ENCODE results near the gene BRINP3.

BRINP3 gene

DNA sequence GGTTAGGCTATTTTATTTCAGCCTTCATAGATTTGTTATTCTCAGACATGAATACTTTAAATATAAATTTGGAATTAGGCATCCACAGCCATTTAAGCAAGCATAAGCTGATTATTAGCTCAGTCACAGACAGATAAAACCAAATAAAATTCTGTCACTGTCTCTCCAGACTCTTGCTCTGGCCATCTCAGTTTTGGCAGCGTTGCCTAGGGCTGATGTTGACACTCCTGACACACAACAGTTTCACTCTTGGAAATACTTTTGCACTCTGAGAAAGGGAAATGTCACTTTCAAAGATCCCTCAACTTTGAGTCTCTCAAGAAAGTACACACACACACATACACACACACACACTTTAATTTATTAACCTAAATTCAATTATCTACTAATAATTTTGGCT, 372.7 kb downstream of the BRINP3 start (continued):
- no peak for TF ChIP-seq SCRT2 (tag by site-specific recombination; IDR thresholded peaks at IDR 0.05)
- TF ChIP-seq ZNF776 (tag by site-specific recombination; IDR thresholded peaks at IDR 0.05; ENCODE audit: borderline replicate concordance), result no peak
- no peak for TF ChIP-seq ZFP41 (tag by site-specific recombination; IDR thresholded peaks at IDR 0.05; ENCODE audit: borderline replicate concordance)
- TF ChIP-seq, protein P1, sequence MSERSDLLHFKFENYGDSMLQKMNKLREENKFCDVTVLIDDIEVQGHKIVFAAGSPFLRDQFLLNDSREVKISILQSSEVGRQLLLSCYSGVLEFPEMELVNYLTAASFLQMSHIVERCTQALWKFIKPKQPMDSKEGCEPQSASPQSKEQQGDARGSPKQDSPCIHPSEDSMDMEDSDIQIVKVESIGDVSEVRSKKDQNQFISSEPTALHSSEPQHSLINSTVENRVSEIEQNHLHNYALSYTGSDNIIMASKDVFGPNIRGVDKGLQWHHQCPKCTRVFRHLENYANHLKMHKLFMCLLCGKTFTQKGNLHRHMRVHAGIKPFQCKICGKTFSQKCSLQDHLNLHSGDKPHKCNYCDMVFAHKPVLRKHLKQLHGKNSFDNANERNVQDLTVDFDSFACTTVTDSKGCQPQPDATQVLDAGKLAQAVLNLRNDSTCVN (tag by site-specific recombination; optimal IDR thresholded peaks at IDR 0.05), result no peak
- TF ChIP-seq ZFP69B (tag by site-specific recombination; IDR thresholded peaks at IDR 0.05), result no peak
- no peak for TF ChIP-seq HOXD13 (CRISPR knock-in tag; IDR thresholded peaks at IDR 0.05; ENCODE audit: borderline replicate concordance)

DNA sequence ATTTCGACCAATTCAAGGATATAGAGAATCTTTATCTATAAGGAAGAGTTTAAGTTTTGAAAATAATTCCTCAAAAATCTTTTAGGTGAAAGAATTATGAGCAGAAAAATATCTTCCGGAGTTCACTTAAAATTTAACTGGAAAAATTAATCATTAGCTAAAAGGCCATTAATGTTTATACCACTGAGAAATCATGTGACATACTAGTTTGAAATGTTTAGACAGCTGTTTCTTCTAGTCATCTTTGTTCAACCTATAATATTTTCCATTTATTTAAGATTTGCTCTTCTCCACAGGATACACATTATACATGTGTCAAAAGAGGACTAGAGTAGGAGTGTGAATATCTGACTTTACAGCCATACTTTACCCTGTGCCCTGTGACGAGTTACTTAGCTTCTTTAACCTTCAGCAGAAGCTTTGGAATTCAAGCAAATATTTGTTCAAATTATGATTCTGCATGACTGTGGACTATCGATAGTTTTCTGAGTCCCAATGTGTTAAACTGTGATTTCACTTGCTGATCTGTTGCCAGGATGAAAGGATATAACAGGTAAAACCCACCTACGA, 374.8 kb downstream of the BRINP3 start:
- CTCF ChIA-PET, result no interaction called here

DNA sequence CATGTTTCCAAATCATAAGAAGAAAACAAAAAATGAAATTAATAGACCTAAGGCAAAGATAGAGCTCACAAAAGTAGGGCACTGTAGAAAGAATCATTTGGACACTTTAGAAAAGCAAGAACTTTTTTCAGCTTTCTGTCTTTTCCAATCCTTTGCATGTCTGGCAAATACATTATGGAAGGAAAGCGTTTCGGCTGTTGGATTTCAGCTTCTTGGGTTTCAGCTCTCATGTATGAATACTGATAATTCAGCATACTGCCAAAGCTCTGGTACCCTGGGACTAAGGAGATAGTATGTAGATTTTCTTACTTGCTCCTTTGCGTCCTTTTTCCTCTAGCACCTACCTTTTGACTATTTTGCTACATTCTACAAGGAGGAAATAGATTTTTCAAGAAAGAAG, 375.9 kb downstream of the BRINP3 start:
- no peak overlapping the region for H3K27ac ChIP-seq (ENCODE audit: extremely low read depth, low read depth, low read length)
- H3K4me3 ChIP-seq (ENCODE audit: low read depth, low read length), result no peak overlapping the region
- no peaks in the 10 kb centered on the region for H3K4me1 ChIP-seq (ENCODE audit: control insufficient read depth, insufficient read depth, low read length)
- TF ChIP-seq, protein P2, sequence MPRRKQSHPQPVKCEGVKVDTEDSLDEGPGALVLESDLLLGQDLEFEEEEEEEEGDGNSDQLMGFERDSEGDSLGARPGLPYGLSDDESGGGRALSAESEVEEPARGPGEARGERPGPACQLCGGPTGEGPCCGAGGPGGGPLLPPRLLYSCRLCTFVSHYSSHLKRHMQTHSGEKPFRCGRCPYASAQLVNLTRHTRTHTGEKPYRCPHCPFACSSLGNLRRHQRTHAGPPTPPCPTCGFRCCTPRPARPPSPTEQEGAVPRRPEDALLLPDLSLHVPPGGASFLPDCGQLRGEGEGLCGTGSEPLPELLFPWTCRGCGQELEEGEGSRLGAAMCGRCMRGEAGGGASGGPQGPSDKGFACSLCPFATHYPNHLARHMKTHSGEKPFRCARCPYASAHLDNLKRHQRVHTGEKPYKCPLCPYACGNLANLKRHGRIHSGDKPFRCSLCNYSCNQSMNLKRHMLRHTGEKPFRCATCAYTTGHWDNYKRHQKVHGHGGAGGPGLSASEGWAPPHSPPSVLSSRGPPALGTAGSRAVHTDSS (tag by site-specific recombination; IDR thresholded peaks at IDR 0.05), result no peak
- TF ChIP-seq ZNF354C (tag by site-specific recombination; IDR thresholded peaks at IDR 0.05; ENCODE audit: borderline replicate concordance, low read depth), result no peak
- no peak for TF ChIP-seq ZNF350 (tag by site-specific recombination; IDR thresholded peaks at IDR 0.05)
- TF ChIP-seq TRIM28 (IDR thresholded peaks at IDR 0.05; ENCODE audit: borderline replicate concordance, low read length), result no peak
- no peak for TF ChIP-seq PRDM1 (tag by site-specific recombination; IDR thresholded peaks at IDR 0.05)
- no peak for TF ChIP-seq ZNF529 (tag by site-specific recombination; IDR thresholded peaks at IDR 0.05; ENCODE audit: insufficient replicate concordance)
- no peak for TF ChIP-seq ZFP3 (tag by site-specific recombination; IDR thresholded peaks at IDR 0.05; ENCODE audit: low read depth)
- no peak for TF ChIP-seq SETDB1 (IDR thresholded peaks at IDR 0.05; ENCODE audit: insufficient read length, low read length)
- TF ChIP-seq ZNF660 (tag by site-specific recombination; IDR thresholded peaks at IDR 0.05), result no peak
- TF ChIP-seq ZSCAN30 (tag by site-specific recombination; IDR thresholded peaks at IDR 0.05), result no peak
- no peak for TF ChIP-seq ZNF157 (tag by site-specific recombination; IDR thresholded peaks at IDR 0.05)
- TF ChIP-seq, protein P3, sequence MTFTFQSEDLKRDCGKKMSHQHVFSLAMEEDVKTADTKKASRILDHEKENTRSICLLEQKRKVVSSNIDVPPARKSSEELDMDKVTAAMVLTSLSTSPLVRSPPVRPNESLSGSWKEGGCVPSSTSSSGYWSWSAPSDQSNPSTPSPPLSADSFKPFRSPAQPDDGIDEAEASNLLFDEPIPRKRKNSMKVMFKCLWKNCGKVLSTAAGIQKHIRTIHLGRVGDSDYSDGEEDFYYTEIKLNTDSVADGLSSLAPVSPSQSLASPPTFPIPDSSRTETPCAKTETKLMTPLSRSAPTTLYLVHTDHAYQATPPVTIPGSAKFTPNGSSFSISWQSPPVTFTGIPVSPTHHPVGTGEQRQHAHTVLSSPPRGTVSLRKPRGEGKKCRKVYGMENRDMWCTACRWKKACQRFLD (tag by site-specific recombination; IDR thresholded peaks at IDR 0.05), result no peak
- CTCF ChIA-PET, result no interaction called here
- H3K9me3 ChIP-seq (ENCODE audit: control insufficient read depth, insufficient read depth, low read depth, low read length), result no peaks in the 10 kb centered on the region
- POLR2A ChIA-PET, result no interaction called here
- H3K36me3 ChIP-seq (ENCODE audit: control insufficient read depth in 2 of 2, insufficient read depth in 1 of 2, low read length in 2 of 2), result no peaks in the 10 kb centered on the region

More for the DNA sequence above, 374.8 kb downstream of the BRINP3 start:
- POLR2A ChIA-PET, result no interaction called here
- Histone ChIP-seq H3K36me3 (ENCODE audit: control insufficient read depth in 2 of 2, insufficient read depth in 1 of 2, low read length in 2 of 2) (no peaks in the 10 kb centered on the region), H3K27ac (ENCODE audit: extremely low read depth, low read depth, low read length) (no peak overlapping the region), H3K4me3 (ENCODE audit: low read depth, low read length) (no peak overlapping the region), H3K4me1 (ENCODE audit: control insufficient read depth, insufficient read depth, low read length) (no peaks in the 10 kb centered on the region), H3K9me3 (ENCODE audit: control insufficient read depth, insufficient read depth, low read depth, low read length) (no peaks in the 10 kb centered on the region)
- no peak for TF ChIP-seq ZNF76 (tag by site-specific recombination; IDR thresholded peaks at IDR 0.05; ENCODE audit: borderline replicate concordance, low read depth)
- TF ChIP-seq ZNF133 (tag by site-specific recombination; IDR thresholded peaks at IDR 0.05), result no peak
- no peak for TF ChIP-seq ZNF776 (tag by site-specific recombination; IDR thresholded peaks at IDR 0.05; ENCODE audit: borderline replicate concordance)
- TF ChIP-seq, protein P4, sequence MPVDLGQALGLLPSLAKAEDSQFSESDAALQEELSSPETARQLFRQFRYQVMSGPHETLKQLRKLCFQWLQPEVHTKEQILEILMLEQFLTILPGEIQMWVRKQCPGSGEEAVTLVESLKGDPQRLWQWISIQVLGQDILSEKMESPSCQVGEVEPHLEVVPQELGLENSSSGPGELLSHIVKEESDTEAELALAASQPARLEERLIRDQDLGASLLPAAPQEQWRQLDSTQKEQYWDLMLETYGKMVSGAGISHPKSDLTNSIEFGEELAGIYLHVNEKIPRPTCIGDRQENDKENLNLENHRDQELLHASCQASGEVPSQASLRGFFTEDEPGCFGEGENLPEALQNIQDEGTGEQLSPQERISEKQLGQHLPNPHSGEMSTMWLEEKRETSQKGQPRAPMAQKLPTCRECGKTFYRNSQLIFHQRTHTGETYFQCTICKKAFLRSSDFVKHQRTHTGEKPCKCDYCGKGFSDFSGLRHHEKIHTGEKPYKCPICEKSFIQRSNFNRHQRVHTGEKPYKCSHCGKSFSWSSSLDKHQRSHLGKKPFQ (tag by site-specific recombination; IDR thresholded peaks at IDR 0.05), result no peak
- TF ChIP-seq, protein P5, sequence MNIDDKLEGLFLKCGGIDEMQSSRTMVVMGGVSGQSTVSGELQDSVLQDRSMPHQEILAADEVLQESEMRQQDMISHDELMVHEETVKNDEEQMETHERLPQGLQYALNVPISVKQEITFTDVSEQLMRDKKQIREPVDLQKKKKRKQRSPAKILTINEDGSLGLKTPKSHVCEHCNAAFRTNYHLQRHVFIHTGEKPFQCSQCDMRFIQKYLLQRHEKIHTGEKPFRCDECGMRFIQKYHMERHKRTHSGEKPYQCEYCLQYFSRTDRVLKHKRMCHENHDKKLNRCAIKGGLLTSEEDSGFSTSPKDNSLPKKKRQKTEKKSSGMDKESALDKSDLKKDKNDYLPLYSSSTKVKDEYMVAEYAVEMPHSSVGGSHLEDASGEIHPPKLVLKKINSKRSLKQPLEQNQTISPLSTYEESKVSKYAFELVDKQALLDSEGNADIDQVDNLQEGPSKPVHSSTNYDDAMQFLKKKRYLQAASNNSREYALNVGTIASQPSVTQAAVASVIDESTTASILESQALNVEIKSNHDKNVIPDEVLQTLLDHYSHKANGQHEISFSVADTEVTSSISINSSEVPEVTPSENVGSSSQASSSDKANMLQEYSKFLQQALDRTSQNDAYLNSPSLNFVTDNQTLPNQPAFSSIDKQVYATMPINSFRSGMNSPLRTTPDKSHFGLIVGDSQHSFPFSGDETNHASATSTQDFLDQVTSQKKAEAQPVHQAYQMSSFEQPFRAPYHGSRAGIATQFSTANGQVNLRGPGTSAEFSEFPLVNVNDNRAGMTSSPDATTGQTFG (tag by site-specific recombination; IDR thresholded peaks at IDR 0.05; ENCODE audit: borderline replicate concordance), result no peak
- no peak for TF ChIP-seq ZNF114 (tag by site-specific recombination; IDR thresholded peaks at IDR 0.05)
- TF ChIP-seq KLF8 (tag by site-specific recombination; IDR thresholded peaks at IDR 0.05), result no peak
- no peak for TF ChIP-seq ZNF175 (tag by site-specific recombination; IDR thresholded peaks at IDR 0.05)
- no peak for TF ChIP-seq ZNF837 (tag by site-specific recombination; IDR thresholded peaks at IDR 0.05)
- no peak for TF ChIP-seq ZNF221 (tag by site-specific recombination; IDR thresholded peaks at IDR 0.05; ENCODE audit: borderline replicate concordance)

Data from HEK293 (cell line).